Sigmoid colon (tissue), 4 donors: ENCODE measurements around the gene TELO2.

Experiments
- EP300 ChIP-seq, 4 donors: sonication (generic); formaldehyde crosslinking; IDR thresholded peaks; one replicate each; pipeline ENCODE4 v1.6.1; 2017; ENCODE audit warnings: antibody characterized with exemption in 4 of 4
- POLR2A ChIP-seq, 2 donors: fragments of 450-650 bp; IDR thresholded peaks; one replicate each; pipeline ENCODE4 v1.6.1; 2016; ENCODE audit warnings: antibody characterized with exemption in 2 of 2, mild to moderate bottlenecking in 2 of 2, moderate library complexity in 2 of 2
- POLR2AphosphoS5 ChIP-seq, 4 donors: sonication (generic); formaldehyde crosslinking; IDR thresholded peaks; one replicate each; pipeline ENCODE4 v1.6.1; 2017; ENCODE audit warnings: antibody characterized with exemption in 4 of 4
- TF ChIP-seq, protein P1 (sequence below), 4 experiments: fragments of 450-650 bp in 3 of 4; fragments of 200-600 bp in 1 of 4; IDR thresholded peaks; one replicate each; pipeline ENCODE4 v1.5.1; 2016 to 2019; ENCODE audit warnings: antibody characterized with exemption in 4 of 4, mild to moderate bottlenecking in 3 of 4, moderate library complexity in 2 of 4

DNA sequence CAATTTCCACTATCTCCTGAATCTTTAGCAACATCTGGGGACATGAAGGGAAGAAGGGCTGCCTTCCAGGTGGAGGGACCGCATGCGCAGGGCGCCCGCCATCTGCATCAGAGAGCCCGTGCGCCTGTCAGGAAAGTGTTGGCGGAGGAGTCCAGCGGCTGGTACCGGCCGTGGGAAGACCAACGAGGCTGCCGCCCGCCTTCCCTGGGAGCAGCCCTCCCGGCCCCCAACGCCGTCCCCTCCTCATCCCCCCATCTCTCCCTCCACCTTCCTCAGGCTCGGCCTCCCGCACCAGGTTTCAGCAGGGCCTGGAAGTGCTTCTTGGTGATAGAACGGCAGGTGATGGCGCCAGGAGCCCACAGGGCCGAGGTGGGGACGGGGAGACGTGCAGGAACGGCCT lies 27.1 kb upstream of the TELO2 start:
- TF ChIP-seq, protein P1, sequence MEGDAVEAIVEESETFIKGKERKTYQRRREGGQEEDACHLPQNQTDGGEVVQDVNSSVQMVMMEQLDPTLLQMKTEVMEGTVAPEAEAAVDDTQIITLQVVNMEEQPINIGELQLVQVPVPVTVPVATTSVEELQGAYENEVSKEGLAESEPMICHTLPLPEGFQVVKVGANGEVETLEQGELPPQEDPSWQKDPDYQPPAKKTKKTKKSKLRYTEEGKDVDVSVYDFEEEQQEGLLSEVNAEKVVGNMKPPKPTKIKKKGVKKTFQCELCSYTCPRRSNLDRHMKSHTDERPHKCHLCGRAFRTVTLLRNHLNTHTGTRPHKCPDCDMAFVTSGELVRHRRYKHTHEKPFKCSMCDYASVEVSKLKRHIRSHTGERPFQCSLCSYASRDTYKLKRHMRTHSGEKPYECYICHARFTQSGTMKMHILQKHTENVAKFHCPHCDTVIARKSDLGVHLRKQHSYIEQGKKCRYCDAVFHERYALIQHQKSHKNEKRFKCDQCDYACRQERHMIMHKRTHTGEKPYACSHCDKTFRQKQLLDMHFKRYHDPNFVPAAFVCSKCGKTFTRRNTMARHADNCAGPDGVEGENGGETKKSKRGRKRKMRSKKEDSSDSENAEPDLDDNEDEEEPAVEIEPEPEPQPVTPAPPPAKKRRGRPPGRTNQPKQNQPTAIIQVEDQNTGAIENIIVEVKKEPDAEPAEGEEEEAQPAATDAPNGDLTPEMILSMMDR (IDR thresholded peaks at IDR 0.05), result no peak
- TF ChIP-seq POLR2A (IDR thresholded peaks at IDR 0.05) (no peak), EP300 (IDR thresholded peaks at IDR 0.05) (no peak), POLR2AphosphoS5 (IDR thresholded peaks at IDR 0.05) (no peak)
